ENCODE measurements around the gene SGO2. TPM values are rescaled to one million over a fixed set of nuclear protein-coding genes. Genes with fewer than 3 reads are reported as not detected.

Gene SGO2
- total RNA-seq, 1 donor from 2014 or later: 2.8 TPM

DNA sequence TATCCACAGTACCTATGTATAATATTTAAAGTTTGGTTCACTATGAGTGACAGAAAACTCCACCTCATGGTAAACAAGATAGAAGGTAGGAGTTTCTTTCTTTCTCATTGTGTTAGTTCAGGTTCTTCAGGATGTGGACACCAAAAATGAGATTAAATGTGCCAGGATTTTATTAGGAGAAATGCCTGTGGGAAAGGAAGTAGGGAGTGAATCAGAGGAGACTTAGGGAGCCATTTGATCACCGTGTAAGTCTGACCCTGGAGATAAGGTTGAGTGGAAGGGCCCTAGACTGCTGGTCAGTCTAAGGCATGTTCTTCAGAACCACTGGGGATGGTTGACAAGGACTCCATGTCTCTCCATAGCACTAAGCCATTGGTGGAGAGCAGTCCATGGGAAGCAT lies 67.9 kb downstream of the SGO2 start:
- no peak for ATAC-seq
- no peaks in the 10 kb centered on the region for H3K9me3 ChIP-seq
- TF ChIP-seq, protein P1, sequence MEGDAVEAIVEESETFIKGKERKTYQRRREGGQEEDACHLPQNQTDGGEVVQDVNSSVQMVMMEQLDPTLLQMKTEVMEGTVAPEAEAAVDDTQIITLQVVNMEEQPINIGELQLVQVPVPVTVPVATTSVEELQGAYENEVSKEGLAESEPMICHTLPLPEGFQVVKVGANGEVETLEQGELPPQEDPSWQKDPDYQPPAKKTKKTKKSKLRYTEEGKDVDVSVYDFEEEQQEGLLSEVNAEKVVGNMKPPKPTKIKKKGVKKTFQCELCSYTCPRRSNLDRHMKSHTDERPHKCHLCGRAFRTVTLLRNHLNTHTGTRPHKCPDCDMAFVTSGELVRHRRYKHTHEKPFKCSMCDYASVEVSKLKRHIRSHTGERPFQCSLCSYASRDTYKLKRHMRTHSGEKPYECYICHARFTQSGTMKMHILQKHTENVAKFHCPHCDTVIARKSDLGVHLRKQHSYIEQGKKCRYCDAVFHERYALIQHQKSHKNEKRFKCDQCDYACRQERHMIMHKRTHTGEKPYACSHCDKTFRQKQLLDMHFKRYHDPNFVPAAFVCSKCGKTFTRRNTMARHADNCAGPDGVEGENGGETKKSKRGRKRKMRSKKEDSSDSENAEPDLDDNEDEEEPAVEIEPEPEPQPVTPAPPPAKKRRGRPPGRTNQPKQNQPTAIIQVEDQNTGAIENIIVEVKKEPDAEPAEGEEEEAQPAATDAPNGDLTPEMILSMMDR (IDR thresholded peaks at IDR 0.05): no peak
- H3K27me3 ChIP-seq (ENCODE audit: low read depth): no peaks in the 10 kb centered on the region
- no peaks in the 10 kb centered on the region for H3K36me3 ChIP-seq
- H3K4me1 ChIP-seq: no peaks in the 10 kb centered on the region
- no peak overlapping the region for H3K27ac ChIP-seq
- H3K4me3 ChIP-seq: no peak overlapping the region
- DNase-seq: no peak
- intact Hi-C loops (cut with DNase I): no loop called here

DNA sequence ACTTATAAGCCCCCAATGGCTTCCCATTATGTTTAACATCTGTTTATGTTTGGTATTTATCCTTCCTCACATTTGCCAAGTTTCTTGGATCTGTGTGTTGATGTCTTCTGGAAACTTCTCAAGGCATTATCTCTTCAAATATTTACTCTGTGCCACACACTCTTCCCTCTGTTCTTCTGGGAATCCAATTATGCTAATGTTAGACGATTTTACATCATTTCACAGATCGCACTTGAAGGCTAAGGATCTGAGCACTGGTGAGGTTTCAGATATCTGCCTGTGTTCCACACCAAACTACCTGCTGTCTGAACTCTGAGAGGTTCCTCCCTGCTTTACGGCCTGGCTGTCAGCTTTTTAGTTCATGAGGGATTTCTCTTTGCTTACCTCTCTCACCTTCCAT lies 69.9 kb downstream of the SGO2 start:
- Histone ChIP-seq H3K4me3 (no peak overlapping the region), H3K4me1 (no peaks in the 10 kb centered on the region), H3K27me3 (ENCODE audit: low read depth) (no peaks in the 10 kb centered on the region), H3K9me3 (no peaks in the 10 kb centered on the region), H3K27ac (no peak overlapping the region), H3K36me3 (no peaks in the 10 kb centered on the region)
- ATAC-seq (no peak), DNase-seq (no peak)
- TF ChIP-seq, protein P1 (IDR thresholded peaks at IDR 0.05): no peak
- intact Hi-C loops (cut with DNase I): no loop called here

DNA sequence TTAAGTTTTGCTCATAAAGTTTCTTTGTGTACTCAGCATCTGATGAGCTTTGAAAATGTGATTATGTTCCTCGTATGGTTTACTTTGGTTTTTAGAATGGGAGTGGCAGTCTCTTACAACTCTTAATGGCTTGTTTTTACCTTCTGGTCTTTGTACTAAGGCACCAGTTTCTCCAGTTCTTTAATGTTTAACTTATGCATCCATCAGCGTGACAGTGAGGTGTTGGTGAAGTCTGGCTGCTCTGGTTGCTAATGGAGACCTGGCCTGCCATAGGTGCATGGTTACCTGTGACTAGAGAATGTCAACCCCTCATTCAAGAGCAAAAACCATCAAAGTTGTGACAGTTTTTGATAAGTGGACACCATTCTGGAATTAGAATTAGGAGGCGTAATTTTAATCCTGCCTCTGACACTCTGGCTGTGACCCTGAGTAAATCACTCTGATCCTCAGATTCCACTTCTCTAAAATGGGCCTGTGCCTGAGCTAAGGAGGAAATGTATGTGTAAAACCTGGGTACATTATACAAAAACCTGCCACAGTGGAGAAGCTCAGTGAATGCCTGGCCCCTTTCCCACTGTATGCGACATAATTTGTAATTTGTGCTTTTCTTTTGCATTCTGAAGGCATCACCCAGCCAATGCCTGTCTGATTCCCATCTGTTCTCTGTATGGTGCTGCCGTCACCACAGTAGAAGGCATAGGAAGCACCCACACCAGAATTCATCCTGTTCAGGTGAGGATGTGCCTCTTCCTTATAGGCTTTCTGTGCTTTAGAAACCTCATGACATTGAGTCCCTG lies 71.0 kb downstream of the SGO2 start:
- intact Hi-C loops (cut with DNase I): no loop called here
- Histone ChIP-seq H3K27me3 (ENCODE audit: low read depth) (peaks cover 1% of the 10 kb centered on the region), H3K4me1 (no peaks in the 10 kb centered on the region), H3K4me3 (no peak overlapping the region), H3K9me3 (no peaks in the 10 kb centered on the region), H3K27ac (no peak overlapping the region), H3K36me3 (no peaks in the 10 kb centered on the region)
- DNase-seq: no peak
- ATAC-seq: no peak
- TF ChIP-seq, protein P1 (IDR thresholded peaks at IDR 0.05): no peak

DNA sequence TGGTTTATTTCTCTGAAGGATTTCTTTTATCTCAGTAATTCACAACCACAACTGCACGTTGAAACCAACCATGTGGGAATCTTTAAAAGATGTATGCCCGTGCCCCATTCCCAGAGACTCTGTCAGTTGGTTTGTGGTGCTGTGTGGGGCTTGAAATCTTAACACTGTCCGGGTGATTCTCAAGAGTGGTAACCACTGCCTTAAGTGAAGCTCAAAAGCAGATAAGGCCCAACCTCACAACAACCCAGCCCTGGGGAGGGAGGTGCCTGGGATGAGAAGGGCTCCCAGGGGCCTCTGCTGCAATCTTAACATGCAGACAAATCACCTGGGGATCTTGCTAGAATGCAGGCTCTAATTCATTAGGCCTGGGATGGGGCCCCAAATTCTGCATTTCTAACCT lies 73.2 kb downstream of the SGO2 start:
- no peaks in the 10 kb centered on the region for H3K4me1 ChIP-seq

DNA sequence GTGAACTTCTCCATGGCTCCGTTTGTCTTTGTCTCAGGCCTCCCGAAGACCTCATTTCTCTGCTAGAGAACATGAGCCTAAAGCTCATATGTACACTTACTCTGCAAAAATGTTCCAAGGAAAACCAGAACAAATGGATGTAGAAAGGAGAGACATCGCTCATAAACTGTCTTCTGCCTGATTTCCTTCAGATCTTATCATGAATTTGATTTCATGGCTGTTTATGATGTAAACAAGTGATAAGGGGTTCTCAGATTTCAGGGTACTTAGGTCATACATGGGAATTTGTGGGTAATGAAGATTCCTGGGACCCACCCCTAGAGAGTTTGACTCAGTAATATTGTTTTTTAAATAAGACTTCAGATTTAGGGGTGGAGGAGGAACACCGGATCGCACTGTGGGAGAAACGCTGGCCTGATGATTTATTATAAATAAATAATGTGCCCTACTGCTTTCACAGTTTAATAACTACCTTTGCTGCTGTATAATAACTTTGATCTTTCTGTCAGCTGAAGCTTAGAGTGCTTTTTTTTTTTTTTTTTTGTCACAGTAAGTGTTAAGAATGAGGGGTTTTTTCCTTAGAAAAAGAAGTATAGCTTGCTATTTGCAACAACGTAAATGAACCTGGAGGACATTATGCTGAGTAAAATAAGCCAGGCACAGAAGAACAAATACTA lies 74.7 kb downstream of the SGO2 start:
- Histone ChIP-seq H3K27me3 (ENCODE audit: low read depth) (peaks cover 3% of the 10 kb centered on the region), H3K9me3 (no peaks in the 10 kb centered on the region), H3K27ac (no peak overlapping the region), H3K36me3 (no peaks in the 10 kb centered on the region), H3K4me1 (no peaks in the 10 kb centered on the region), H3K4me3 (no peak overlapping the region)
- intact Hi-C loops (cut with DNase I): no loop called here
- ATAC-seq: no peak
- TF ChIP-seq, protein P1 (IDR thresholded peaks at IDR 0.05): no peak
- no peak for DNase-seq

More for the DNA sequence above, 73.2 kb downstream of the SGO2 start:
- ATAC-seq (no peak), DNase-seq (no peak)
- intact Hi-C loops (cut with DNase I): no loop called here
- H3K27me3 ChIP-seq (ENCODE audit: low read depth): peaks cover 3% of the 10 kb centered on the region
- H3K9me3 ChIP-seq: no peaks in the 10 kb centered on the region
- no peak overlapping the region for H3K27ac ChIP-seq
- TF ChIP-seq, protein P1 (IDR thresholded peaks at IDR 0.05): no peak
- no peak overlapping the region for H3K4me3 ChIP-seq
- H3K36me3 ChIP-seq: no peaks in the 10 kb centered on the region
